Thyroid gland (tissue), 4 donors: ENCODE data around the gene PRPF39. TPM values are rescaled to one million over a fixed set of nuclear protein-coding genes. Genes with fewer than 3 reads are reported as not detected.

Experiments used
- DNase-seq, 2 donors: peaks; one replicate each; pipeline ENCODE4 v3.0.0-alpha.2; 2019
- H3K27ac ChIP-seq, 3 donors: fragments of 200-600 bp; sonication (generic); 1 replicate in 2 of 3; 2 replicates in 1 of 3; pipeline ENCODE4 v1.5.1; 2016 to 2019; ENCODE audit warnings: mild to moderate bottlenecking in 1 of 3, moderate library complexity in 1 of 3
- H3K27me3 ChIP-seq: fragments of 200-600 bp; sonication (generic); one replicate; pipeline ENCODE4 v1.5.1; 2019
- H3K36me3 ChIP-seq, 2 donors: fragments of 200-600 bp; sonication (generic); one replicate each; pipeline ENCODE4 v1.5.1; 2016 to 2019
- H3K4me1 ChIP-seq, 2 donors: fragments of 200-600 bp; sonication (generic); one replicate each; pipeline ENCODE4 v1.5.1; 2017 to 2019
- H3K4me3 ChIP-seq, 3 donors: fragments of 200-600 bp; sonication (generic); replicated peaks in 1 of 3; 1 replicate in 2 of 3; 2 replicates in 1 of 3; pipeline ENCODE4 v1.5.1; 2016; ENCODE audit warnings: mild to moderate bottlenecking in 1 of 3
- H3K9me3 ChIP-seq: fragments of 200-600 bp; sonication (generic); one replicate; pipeline ENCODE4 v1.5.1; 2017
- CTCF ChIP-seq, 6 experiments: fragments of 200-600 bp in 3 of 6; fragments of 450-650 bp in 3 of 6; sonication (generic) in 3 of 6; IDR thresholded peaks; one replicate each; pipeline ENCODE4 v1.5.1; 2016 to 2019; ENCODE audit warnings: antibody characterized with exemption in 6 of 6, mild to moderate bottlenecking in 2 of 6, inconsistent platforms in 1 of 6, moderate library complexity in 1 of 6
- POLR2A ChIP-seq, 2 donors: fragments of 450-650 bp; IDR thresholded peaks; one replicate each; pipeline ENCODE4 v1.6.1; 2017; ENCODE audit warnings: antibody characterized with exemption in 2 of 2, mild to moderate bottlenecking in 2 of 2, moderate library complexity in 1 of 2
- WGBS, 2 donors: methylation state at CpG; one replicate each; pipeline ENCODE4 v1.1.5; 2017; 5-methylcytosine and 5-hydroxymethylcytosine counted together
- intact Hi-C: fragments of 100-400 bp; cut with DNase I; formaldehyde crosslinking; loops from one replicate; pipeline ENCODE4 v1.15.1; 2023
- total RNA-seq, 4 donors: library from RNA; depleted of rRNA; stranded (reverse); fragments of >200 nt; gene quantifications; one replicate each; pipeline ENCODE4 v1.2.3, GENCODE V29; 2016

PRPF39 gene
- total RNA-seq, 4 donors from 2014 or later, result 33.2 to 47.0 (median 37.6) TPM

- no peaks in the 10 kb centered on the region for H3K4me1 ChIP-seq
- H3K4me3 ChIP-seq, result no peak overlapping the region
- 93 to 94% methylated on average over 6 of the region's 6 CpGs for WGBS, 2 donors
- no peak for DNase-seq
- no peak overlapping the region for H3K27ac ChIP-seq
- no peaks in the 10 kb centered on the region for H3K9me3 ChIP-seq
- no peak for TF ChIP-seq POLR2A (IDR thresholded peaks at IDR 0.05)
- no peak for TF ChIP-seq CTCF (IDR thresholded peaks at IDR 0.05)
- no peaks in the 10 kb centered on the region for H3K27me3 ChIP-seq
- H3K36me3 ChIP-seq, result peaks cover 45 to 59% of the 10 kb centered on the region in 2 donors
- intact Hi-C loops, result no loop called here
These were observed 34.7 kb downstream of the PRPF39 start for GRCh38 chr14:45118594-45118993.

- intact Hi-C loops, result no loop called here
- peaks cover 36 to 57% of the 10 kb centered on the region in 2 donors for H3K36me3 ChIP-seq
- H3K27ac ChIP-seq, result no peak overlapping the region
- H3K27me3 ChIP-seq, result no peaks in the 10 kb centered on the region
- H3K4me3 ChIP-seq, result no peak overlapping the region
- no peak for DNase-seq
- 85 to 98% methylated on average over 1 of the region's 1 CpG for WGBS, 2 donors
- H3K4me1 ChIP-seq, result no peaks in the 10 kb centered on the region
- TF ChIP-seq CTCF (IDR thresholded peaks at IDR 0.05) (no peak), POLR2A (IDR thresholded peaks at IDR 0.05) (no peak)
- H3K9me3 ChIP-seq, result no peaks in the 10 kb centered on the region
These were observed 36.2 kb downstream of the PRPF39 start for GRCh38 chr14:45120096-45120495.

- H3K36me3 ChIP-seq, result peaks cover 27 to 34% of the 10 kb centered on the region in 2 donors
- H3K27ac ChIP-seq, result no peak overlapping the region
- no peaks in the 10 kb centered on the region for H3K4me1 ChIP-seq
- WGBS, 2 donors, result 92 to 96% methylated on average over 3 of the region's 3 CpGs
- H3K27me3 ChIP-seq, result no peaks in the 10 kb centered on the region
- intact Hi-C loops, result no loop called here
- no peak for DNase-seq
- H3K4me3 ChIP-seq, result no peak overlapping the region
- TF ChIP-seq POLR2A (IDR thresholded peaks at IDR 0.05) (no peak), CTCF (IDR thresholded peaks at IDR 0.05) (no peak)
- no peaks in the 10 kb centered on the region for H3K9me3 ChIP-seq
These were observed 39.4 kb downstream of the PRPF39 start for GRCh38 chr14:45123271-45123670.

- intact Hi-C loops, result no loop called here
- no peak overlapping the region for H3K27ac ChIP-seq
- TF ChIP-seq CTCF (IDR thresholded peaks at IDR 0.05), result no peak
- TF ChIP-seq POLR2A (IDR thresholded peaks at IDR 0.05), result no peak
- DNase-seq, result no peak
- no peaks in the 10 kb centered on the region for H3K4me1 ChIP-seq
- H3K27me3 ChIP-seq, result no peaks in the 10 kb centered on the region
- no peaks in the 10 kb centered on the region for H3K9me3 ChIP-seq
- peaks cover 11 to 20% of the 10 kb centered on the region in 2 donors for H3K36me3 ChIP-seq
- 89 to 97% methylated on average over 2 of the region's 2 CpGs for WGBS, 2 donors
- no peak overlapping the region for H3K4me3 ChIP-seq
These were observed 41.8 kb downstream of the PRPF39 start for GRCh38 chr14:45125754-45126153.

- Histone ChIP-seq H3K4me1 (no peaks in the 10 kb centered on the region), H3K27ac (no peak overlapping the region), H3K4me3 (no peak overlapping the region), H3K36me3 (peaks cover 0 to 12% of the 10 kb centered on the region in 2 donors), H3K9me3 (no peaks in the 10 kb centered on the region), H3K27me3 (no peaks in the 10 kb centered on the region)
- no peak for DNase-seq
- intact Hi-C loops, result no loop called here
- TF ChIP-seq POLR2A (IDR thresholded peaks at IDR 0.05) (no peak), CTCF (IDR thresholded peaks at IDR 0.05) (no peak)
- WGBS, 2 donors, result 35 to 89% methylated on average over 1 of the region's 1 CpG
These were observed 45.2 kb downstream of the PRPF39 start for GRCh38 chr14:45128963-45129629.
